HCT116 (cell line): Measurements from ENCODE around the gene RAB21.

Source experiments
- EZH2phosphoT487 ChIP-seq: fragments of 200-600 bp; IDR thresholded peaks from 2 replicates; pipeline ENCODE4 v1.6.1; 2018; ENCODE audit warnings: antibody characterized with exemption, borderline replicate concordance
- JUND ChIP-seq: IDR thresholded peaks from 2 replicates; pipeline ENCODE4 v1.6.1; 2012
- RAD21 ChIP-seq: IDR thresholded peaks from 2 replicates; pipeline ENCODE4 v1.6.1; 2012; ENCODE audit warnings: low read depth, mild to moderate bottlenecking
- TF ChIP-seq, protein P1 (sequence below): IDR thresholded peaks from 2 replicates; pipeline ENCODE4 v1.6.1; 2012
- TF ChIP-seq, protein P2 (sequence below), 3 experiments: fragments of 200-600 bp in 1 of 3; sonication (generic) in 1 of 3; IDR thresholded peaks in 2 of 3; conservative IDR thresholded peaks in 1 of 3; 2 replicates each; pipeline ENCODE4 v1.5.1; 2012 to 2017; ENCODE audit warnings: low read depth in 2 of 3, low read length in 2 of 3, antibody characterized with exemption in 1 of 3, borderline replicate concordance in 1 of 3, control low read depth in 1 of 3, mild to moderate bottlenecking in 1 of 3, mixed read lengths in 1 of 3, mixed run types in 1 of 3, moderate library complexity in 1 of 3; ENCODE audit not compliant: insufficient read depth in 1 of 3
- TF ChIP-seq, protein P3 (sequence below): IDR thresholded peaks from 2 replicates; pipeline ENCODE4 v1.6.1; 2012; ENCODE audit warnings: low read depth

DNA sequence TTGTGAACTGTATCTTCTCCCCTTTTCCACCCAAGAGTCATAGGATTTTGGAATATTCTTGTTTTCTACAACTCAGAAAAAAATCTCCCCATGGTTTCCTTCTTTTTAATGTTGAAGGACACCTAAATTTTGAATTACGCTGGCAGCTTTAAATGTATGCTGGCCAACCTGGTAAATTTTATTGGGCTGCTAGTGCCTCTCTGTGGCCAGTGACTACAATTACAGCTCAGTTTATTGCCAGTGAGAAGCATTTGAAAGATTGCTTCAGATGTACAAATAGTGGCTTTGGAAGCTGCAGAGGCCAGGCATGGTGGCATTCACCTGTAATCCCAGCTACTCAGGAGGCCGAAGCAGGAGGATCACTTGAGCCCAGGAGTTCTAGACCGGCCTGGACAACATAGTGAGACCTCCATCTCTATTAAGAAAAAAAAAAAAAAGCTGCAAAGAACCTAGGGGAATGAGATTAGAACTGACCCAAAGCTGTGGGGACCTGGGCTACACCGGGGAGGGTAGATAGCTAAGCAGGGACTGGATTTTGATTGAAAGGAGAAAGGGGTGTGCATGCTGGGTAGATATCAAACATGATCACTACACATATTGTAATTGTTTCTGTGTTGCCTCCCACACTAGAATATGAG, 7.6 kb upstream of the RAB21 start:
- TF ChIP-seq, protein P1, sequence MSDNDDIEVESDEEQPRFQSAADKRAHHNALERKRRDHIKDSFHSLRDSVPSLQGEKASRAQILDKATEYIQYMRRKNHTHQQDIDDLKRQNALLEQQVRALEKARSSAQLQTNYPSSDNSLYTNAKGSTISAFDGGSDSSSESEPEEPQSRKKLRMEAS: no peak
- TF ChIP-seq, protein P2, sequence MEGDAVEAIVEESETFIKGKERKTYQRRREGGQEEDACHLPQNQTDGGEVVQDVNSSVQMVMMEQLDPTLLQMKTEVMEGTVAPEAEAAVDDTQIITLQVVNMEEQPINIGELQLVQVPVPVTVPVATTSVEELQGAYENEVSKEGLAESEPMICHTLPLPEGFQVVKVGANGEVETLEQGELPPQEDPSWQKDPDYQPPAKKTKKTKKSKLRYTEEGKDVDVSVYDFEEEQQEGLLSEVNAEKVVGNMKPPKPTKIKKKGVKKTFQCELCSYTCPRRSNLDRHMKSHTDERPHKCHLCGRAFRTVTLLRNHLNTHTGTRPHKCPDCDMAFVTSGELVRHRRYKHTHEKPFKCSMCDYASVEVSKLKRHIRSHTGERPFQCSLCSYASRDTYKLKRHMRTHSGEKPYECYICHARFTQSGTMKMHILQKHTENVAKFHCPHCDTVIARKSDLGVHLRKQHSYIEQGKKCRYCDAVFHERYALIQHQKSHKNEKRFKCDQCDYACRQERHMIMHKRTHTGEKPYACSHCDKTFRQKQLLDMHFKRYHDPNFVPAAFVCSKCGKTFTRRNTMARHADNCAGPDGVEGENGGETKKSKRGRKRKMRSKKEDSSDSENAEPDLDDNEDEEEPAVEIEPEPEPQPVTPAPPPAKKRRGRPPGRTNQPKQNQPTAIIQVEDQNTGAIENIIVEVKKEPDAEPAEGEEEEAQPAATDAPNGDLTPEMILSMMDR (IDR thresholded peaks at IDR 0.05 in 2 of 3, conservative IDR thresholded peaks at IDR 0.05 in 1 of 3; ENCODE audit: borderline replicate concordance in 1 of 3, insufficient read depth in 1 of 3, low read depth in 2 of 3, low read length in 2 of 3): peak; percentile 59 to 81 (median 76)
- TF ChIP-seq RAD21: peak; percentile 93
- TF ChIP-seq EZH2phosphoT487: no peak
- TF ChIP-seq JUND: no peak
- TF ChIP-seq, protein P3, sequence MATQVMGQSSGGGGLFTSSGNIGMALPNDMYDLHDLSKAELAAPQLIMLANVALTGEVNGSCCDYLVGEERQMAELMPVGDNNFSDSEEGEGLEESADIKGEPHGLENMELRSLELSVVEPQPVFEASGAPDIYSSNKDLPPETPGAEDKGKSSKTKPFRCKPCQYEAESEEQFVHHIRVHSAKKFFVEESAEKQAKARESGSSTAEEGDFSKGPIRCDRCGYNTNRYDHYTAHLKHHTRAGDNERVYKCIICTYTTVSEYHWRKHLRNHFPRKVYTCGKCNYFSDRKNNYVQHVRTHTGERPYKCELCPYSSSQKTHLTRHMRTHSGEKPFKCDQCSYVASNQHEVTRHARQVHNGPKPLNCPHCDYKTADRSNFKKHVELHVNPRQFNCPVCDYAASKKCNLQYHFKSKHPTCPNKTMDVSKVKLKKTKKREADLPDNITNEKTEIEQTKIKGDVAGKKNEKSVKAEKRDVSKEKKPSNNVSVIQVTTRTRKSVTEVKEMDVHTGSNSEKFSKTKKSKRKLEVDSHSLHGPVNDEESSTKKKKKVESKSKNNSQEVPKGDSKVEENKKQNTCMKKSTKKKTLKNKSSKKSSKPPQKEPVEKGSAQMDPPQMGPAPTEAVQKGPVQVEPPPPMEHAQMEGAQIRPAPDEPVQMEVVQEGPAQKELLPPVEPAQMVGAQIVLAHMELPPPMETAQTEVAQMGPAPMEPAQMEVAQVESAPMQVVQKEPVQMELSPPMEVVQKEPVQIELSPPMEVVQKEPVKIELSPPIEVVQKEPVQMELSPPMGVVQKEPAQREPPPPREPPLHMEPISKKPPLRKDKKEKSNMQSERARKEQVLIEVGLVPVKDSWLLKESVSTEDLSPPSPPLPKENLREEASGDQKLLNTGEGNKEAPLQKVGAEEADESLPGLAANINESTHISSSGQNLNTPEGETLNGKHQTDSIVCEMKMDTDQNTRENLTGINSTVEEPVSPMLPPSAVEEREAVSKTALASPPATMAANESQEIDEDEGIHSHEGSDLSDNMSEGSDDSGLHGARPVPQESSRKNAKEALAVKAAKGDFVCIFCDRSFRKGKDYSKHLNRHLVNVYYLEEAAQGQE: no peak
